Transverse colon (tissue), 4 donors: Measurements from ENCODE around the gene FAM174C. TPM values are rescaled to one million over a fixed set of nuclear protein-coding genes. Genes with fewer than 3 reads are reported as not detected.

Experiments used
- DNase-seq: peaks from one replicate; pipeline ENCODE4 v3.0.0-alpha.2; 2019
- H3K27ac ChIP-seq, 4 donors: fragments of 200-600 bp; sonication (generic); 2 replicates each; pipeline ENCODE4 v1.5.1; 2016 to 2018; ENCODE audit warnings: inconsistent platforms in 4 of 4
- H3K27me3 ChIP-seq: fragments of 200-600 bp; sonication (generic); 2 replicates; pipeline ENCODE4 v1.5.1; 2017; ENCODE audit warnings: inconsistent platforms
- H3K36me3 ChIP-seq, 4 donors: fragments of 200-600 bp; sonication (generic); 2 replicates each; pipeline ENCODE4 v1.5.1; 2017 to 2019; ENCODE audit warnings: inconsistent platforms in 4 of 4
- H3K4me1 ChIP-seq, 4 donors: fragments of 200-600 bp; sonication (generic); 2 replicates each; pipeline ENCODE4 v1.5.1; 2017 to 2020; ENCODE audit warnings: inconsistent platforms in 4 of 4
- H3K4me3 ChIP-seq, 4 donors: fragments of 200-600 bp; sonication (generic); 1 replicate in 1 of 4; 2 replicates in 3 of 4; pipeline versions ENCODE4 v1.5.1 to v1.6.1; 2017 to 2019; ENCODE audit warnings: inconsistent platforms in 4 of 4
- H3K9me3 ChIP-seq, 2 donors: fragments of 200-600 bp; sonication (generic); 2 replicates each; pipeline ENCODE4 v1.5.1; 2017 to 2019; ENCODE audit warnings: inconsistent platforms in 2 of 2
- CTCF ChIP-seq, 5 experiments: fragments of 200-600 bp in 3 of 5; fragments of 450-650 bp in 2 of 5; sonication (generic) in 3 of 5; IDR thresholded peaks; 1 replicate in 2 of 5; 2 replicates in 3 of 5; pipeline ENCODE4 v1.5.1; 2016 to 2017; ENCODE audit warnings: antibody characterized with exemption in 5 of 5, inconsistent platforms in 3 of 5, mild to moderate bottlenecking in 2 of 5, moderate library complexity in 1 of 5
- EP300 ChIP-seq: sonication (generic); formaldehyde crosslinking; IDR thresholded peaks from one replicate; pipeline ENCODE4 v1.6.1; 2017; ENCODE audit warnings: antibody characterized with exemption, low read depth
- POLR2A ChIP-seq: fragments of 450-650 bp; IDR thresholded peaks from one replicate; pipeline ENCODE4 v1.6.1; 2016; ENCODE audit warnings: antibody characterized with exemption, mild to moderate bottlenecking, moderate library complexity
- POLR2AphosphoS5 ChIP-seq, 3 donors: sonication (generic); formaldehyde crosslinking; IDR thresholded peaks; one replicate each; pipeline ENCODE4 v1.6.1; 2016; ENCODE audit warnings: antibody characterized with exemption in 3 of 3
- WGBS, 2 donors: methylation state at CpG; one replicate each; pipeline ENCODE4 v1.1.5; 2018; ENCODE audit warnings: low coverage in 1 of 2; 5-methylcytosine and 5-hydroxymethylcytosine counted together
- in situ Hi-C, 4 donors: fragments of 200-750 bp; cut with MboI; loops; one replicate each; pipeline versions ENCODE4 v1.15.0 to v1.15.1; 2017; ENCODE audit warnings: low sequenced_read_pairs in 3 of 4, low pct_ligation_motif_present in 1 of 4, low pct_unique_long_range_greater_than_20kb in 1 of 4
- intact Hi-C: fragments of 100-400 bp; cut with DNase I; formaldehyde crosslinking; loops from one replicate; pipeline ENCODE4 v1.15.1; 2023; ENCODE audit warnings: low total_unique reads
- total RNA-seq, 4 donors: library from RNA; depleted of rRNA; stranded (reverse); fragments of >200 nt; gene quantifications; one replicate each; pipeline ENCODE4 v1.1.0, GENCODE V29; 2016

The FAM174C gene
- total RNA-seq, 4 donors from 2014 or later, result 72.5 to 116 (median 99.0) TPM

- no peak for TF ChIP-seq CTCF (IDR thresholded peaks at IDR 0.05)
- no peak for TF ChIP-seq EP300
- WGBS, 2 donors, result 94 to 95% methylated on average over 22 to 100 of the region's 100 CpGs
- DNase-seq, result no peak
- H3K27me3 ChIP-seq, result no peaks in the 10 kb centered on the region
- no peak overlapping the region for H3K4me3 ChIP-seq
- peaks cover 9 to 15% (median 14%) of the 10 kb centered on the region in 4 donors for H3K4me1 ChIP-seq
- peaks cover 0 to 20% (median 6%) of the 10 kb centered on the region in 4 donors for H3K36me3 ChIP-seq
- intact Hi-C loops, result loop anchor here (1.0 kb wide), 1 partner anchor 29 kb away; no protein-coding TSS in a partner anchor
- H3K27ac ChIP-seq, result no peak overlapping the region
- no peaks in the 10 kb centered on the region for H3K9me3 ChIP-seq
- in situ Hi-C loops, result no loop called here
These were observed 47.0 kb upstream of the FAM174C start for GRCh38 chr19:1228161-1228957.

GRCh38 chr19:1229056-1229923 is 46.0 kb upstream of the FAM174C start:
- intact Hi-C loops, result no loop called here

GRCh38 chr19:1229924-1230782 is 45.2 kb upstream of the FAM174C start:
- in situ Hi-C loops (no loop called here), intact Hi-C loops (no loop called here)
- no peak overlapping the region for H3K4me3 ChIP-seq
- TF ChIP-seq POLR2A, result no peak
- H3K27me3 ChIP-seq, result peaks cover 18% of the 10 kb centered on the region
- H3K9me3 ChIP-seq, result no peaks in the 10 kb centered on the region
- H3K36me3 ChIP-seq, result peaks cover 0 to 20% (median 6%) of the 10 kb centered on the region in 4 donors
- no peak for DNase-seq
- WGBS, 2 donors, result 74% methylated on average over 39 of the region's 61 CpGs; no CpG with 5 or more reads in 1 of the 2 donors
- peaks cover 11 to 23% (median 21%) of the 10 kb centered on the region in 4 donors for H3K4me1 ChIP-seq
- no peak overlapping the region for H3K27ac ChIP-seq

More at GRCh38 chr19:1229056-1229923, 46.0 kb upstream of the FAM174C start:
- no peak for TF ChIP-seq EP300
- no peak for TF ChIP-seq CTCF (IDR thresholded peaks at IDR 0.05)
- no peak for TF ChIP-seq POLR2AphosphoS5 (IDR thresholded peaks at IDR 0.05)
- no peak for TF ChIP-seq POLR2A
- H3K4me3 ChIP-seq, result no peak overlapping the region
- peaks cover 0 to 20% (median 6%) of the 10 kb centered on the region in 4 donors for H3K36me3 ChIP-seq
- DNase-seq, result no peak
- 94 to 97% methylated on average over 16 to 148 of the region's 158 CpGs for WGBS, 2 donors
- H3K4me1 ChIP-seq, result peaks cover 11 to 23% (median 19%) of the 10 kb centered on the region in 4 donors
- no peaks in the 10 kb centered on the region for H3K9me3 ChIP-seq
- peaks cover 9% of the 10 kb centered on the region for H3K27me3 ChIP-seq
- in situ Hi-C loops, result no loop called here
- no peak overlapping the region for H3K27ac ChIP-seq

DNA sequence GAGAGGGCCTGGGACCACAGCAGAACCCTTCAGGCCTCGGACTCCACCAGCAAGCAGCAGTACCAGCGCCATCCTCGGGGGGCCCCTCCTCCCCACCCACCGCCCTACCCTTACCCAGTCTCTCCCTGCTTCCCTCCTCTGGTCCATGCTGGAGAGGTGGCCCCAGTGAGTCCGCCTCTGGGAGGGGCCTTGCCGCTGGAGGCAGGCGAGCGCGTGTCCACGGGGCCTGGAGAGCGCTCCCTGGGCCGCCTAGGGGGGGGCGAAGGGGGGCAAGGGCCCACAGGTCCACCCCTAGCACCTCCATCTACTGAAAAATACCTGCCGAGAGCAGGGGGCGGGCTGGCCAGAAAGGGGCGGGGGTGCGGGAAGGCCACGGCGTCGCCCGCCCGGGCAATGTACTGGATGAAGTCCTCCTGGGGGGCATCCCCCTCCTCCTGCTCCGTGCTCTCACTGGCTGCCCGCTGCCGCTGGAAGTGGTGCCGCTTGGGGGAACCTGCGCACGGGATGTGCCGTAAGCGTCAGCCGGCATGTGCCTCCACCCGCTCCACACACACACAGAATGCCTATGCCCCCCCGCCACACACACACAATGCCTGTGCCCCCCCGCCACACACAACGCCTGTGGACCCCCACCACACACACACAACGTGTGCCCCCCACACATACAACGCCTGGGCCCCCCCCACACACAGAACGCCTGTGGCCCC is 44.4 kb upstream of the FAM174C start:
- H3K4me3 ChIP-seq, result no peak overlapping the region
- 70 to 87% methylated on average over 10 to 28 of the region's 38 CpGs for WGBS, 2 donors
- TF ChIP-seq EP300 (no peak), CTCF (IDR thresholded peaks at IDR 0.05) (no peak), POLR2A (no peak), POLR2AphosphoS5 (IDR thresholded peaks at IDR 0.05) (no peak)
- no peak for DNase-seq
- intact Hi-C loops (no loop called here), in situ Hi-C loops (no loop called here)
- H3K4me1 ChIP-seq, result peaks cover 11 to 23% (median 21%) of the 10 kb centered on the region in 4 donors
- H3K9me3 ChIP-seq, result no peaks in the 10 kb centered on the region
- peaks cover 25% of the 10 kb centered on the region for H3K27me3 ChIP-seq
- H3K27ac ChIP-seq, result no peak overlapping the region
- H3K36me3 ChIP-seq, result peaks cover 0 to 20% (median 6%) of the 10 kb centered on the region in 4 donors
